NCI-H2227 (cell line): ENCODE measurements around the gene LTBR.
A peak's percentile ranks its signal among the peaks of the same experiment; 100 is the strongest.

ENCODE experiments used
- DNase-seq: peaks from one replicate; lab custom pipeline; 2025; ENCODE audit not compliant: unreplicated experiment; lab: John Stamatoyannopoulos, UW

The LTBR gene

GRCh38 chr12:6367065-6367968 is 16.6 kb upstream of the LTBR start:
- DNase-seq = peak; percentile 14

- no peak for DNase-seq
These were observed 15.7 kb upstream of the LTBR start for GRCh38 chr12:6367969-6368892.

- DNase-seq = no peak
These were observed 14.9 kb upstream of the LTBR start for GRCh38 chr12:6368906-6369525.

GRCh38 chr12:6369916-6370575 is 13.9 kb upstream of the LTBR start:
- DNase-seq = no peak

GRCh38 chr12:6370576-6370935 is 13.4 kb upstream of the LTBR start:
- no peak for DNase-seq

GRCh38 chr12:6370994-6371754 is 12.8 kb upstream of the LTBR start:
- peak; percentile 54 for DNase-seq

- no peak for DNase-seq
These were observed 11.5 kb upstream of the LTBR start for GRCh38 chr12:6372403-6373003.

GRCh38 chr12:6373022-6373787 is 10.8 kb upstream of the LTBR start:
- DNase-seq = no peak

GRCh38 chr12:6374028-6374785 is 9.8 kb upstream of the LTBR start:
- no peak for DNase-seq

- no peak for DNase-seq
These were observed 9.2 kb upstream of the LTBR start for GRCh38 chr12:6374786-6375160.

- no peak for DNase-seq
These were observed 8.5 kb upstream of the LTBR start, which contains the start of gene SCNN1A for GRCh38 chr12:6375269-6376078. Gene SCNN1A, minus strand, starts transcription at chr12:6375563. Its CDS starts 780 bp downstream, at chr12:6374783.

- no peak for DNase-seq
These were observed 7.7 kb upstream of the LTBR start for GRCh38 chr12:6376079-6376869.

- DNase-seq = no peak
These were observed 6.9 kb upstream of the LTBR start for GRCh38 chr12:6376870-6377666.

GRCh38 chr12:6377667-6377994 is 6.3 kb upstream of the LTBR start:
- DNase-seq = no peak

- DNase-seq = no peak
These were observed 5.1 kb upstream of the LTBR start for GRCh38 chr12:6378709-6379472.
